ENCODE results near the gene FBXO3.

FBXO3 gene

DNA sequence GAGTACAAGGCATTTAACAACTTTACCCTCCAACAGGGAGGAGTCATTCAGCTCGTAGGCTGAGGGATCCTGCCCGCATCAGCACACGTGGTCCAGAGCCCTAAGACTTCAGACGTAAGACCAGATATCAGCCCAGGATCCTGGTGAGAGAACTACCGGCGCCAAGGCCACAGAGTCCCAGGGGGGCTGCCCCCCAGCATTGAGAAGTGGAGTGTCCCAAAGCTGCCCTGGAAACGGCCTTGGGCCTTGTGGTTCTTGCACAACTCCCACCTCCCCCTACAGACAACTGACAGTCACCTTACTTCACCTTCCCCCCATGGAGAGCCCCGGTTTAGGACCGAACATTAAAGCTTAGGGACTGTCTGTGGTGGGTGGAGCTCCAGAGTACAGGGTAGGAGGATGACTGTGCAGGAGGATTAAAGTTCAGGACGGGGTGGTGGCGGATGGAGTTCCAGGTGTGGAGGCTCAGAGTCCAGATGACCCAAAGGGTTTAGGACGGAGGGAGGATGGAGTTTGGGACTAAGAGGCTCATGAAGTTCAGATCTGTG, 74.7 kb downstream of the FBXO3 start:
- peaks cover 17% of the 10 kb centered on the region for H3K4me1 ChIP-seq (ENCODE audit: insufficient read depth, low read length, poor library complexity, severe bottlenecking)
- no peaks in the 10 kb centered on the region for H3K27me3 ChIP-seq (ENCODE audit: insufficient read depth, low read length, poor library complexity, severe bottlenecking)
- H3K9ac ChIP-seq (ENCODE audit: low read depth, low read length, poor library complexity, severe bottlenecking): no peak overlapping the region
- H3K36me3 ChIP-seq (ENCODE audit: insufficient read depth, low read length): peaks cover under 1% of the 10 kb centered on the region; the same call in 1 of the 2 replicates
- H3K4me2 ChIP-seq (ENCODE audit: low read depth, low read length, poor library complexity, severe bottlenecking): peak overlapping the region; percentile 96
- no peak overlapping the region for H2AFZ ChIP-seq (ENCODE audit: low read length)
- H3F3A ChIP-seq (ENCODE audit: low read depth): no peaks in the 10 kb centered on the region
- no peaks in the 10 kb centered on the region for H4K20me1 ChIP-seq (ENCODE audit: insufficient read depth, low read length, poor library complexity, severe bottlenecking)
- no peaks in the 10 kb centered on the region for H3K9me3 ChIP-seq (ENCODE audit: insufficient read depth, low read depth, low read length)
- no peaks in the 10 kb centered on the region for H3K9me2 ChIP-seq (replicated peaks; ENCODE audit: low read depth, low read length)
- no peak overlapping the region for H3K4me3 ChIP-seq (ENCODE audit: low read length, poor library complexity, severe bottlenecking)
- H3K79me2 ChIP-seq (ENCODE audit: insufficient read depth, low read length): no peaks in the 10 kb centered on the region
- TF ChIP-seq, protein P1, sequence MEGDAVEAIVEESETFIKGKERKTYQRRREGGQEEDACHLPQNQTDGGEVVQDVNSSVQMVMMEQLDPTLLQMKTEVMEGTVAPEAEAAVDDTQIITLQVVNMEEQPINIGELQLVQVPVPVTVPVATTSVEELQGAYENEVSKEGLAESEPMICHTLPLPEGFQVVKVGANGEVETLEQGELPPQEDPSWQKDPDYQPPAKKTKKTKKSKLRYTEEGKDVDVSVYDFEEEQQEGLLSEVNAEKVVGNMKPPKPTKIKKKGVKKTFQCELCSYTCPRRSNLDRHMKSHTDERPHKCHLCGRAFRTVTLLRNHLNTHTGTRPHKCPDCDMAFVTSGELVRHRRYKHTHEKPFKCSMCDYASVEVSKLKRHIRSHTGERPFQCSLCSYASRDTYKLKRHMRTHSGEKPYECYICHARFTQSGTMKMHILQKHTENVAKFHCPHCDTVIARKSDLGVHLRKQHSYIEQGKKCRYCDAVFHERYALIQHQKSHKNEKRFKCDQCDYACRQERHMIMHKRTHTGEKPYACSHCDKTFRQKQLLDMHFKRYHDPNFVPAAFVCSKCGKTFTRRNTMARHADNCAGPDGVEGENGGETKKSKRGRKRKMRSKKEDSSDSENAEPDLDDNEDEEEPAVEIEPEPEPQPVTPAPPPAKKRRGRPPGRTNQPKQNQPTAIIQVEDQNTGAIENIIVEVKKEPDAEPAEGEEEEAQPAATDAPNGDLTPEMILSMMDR (conservative IDR thresholded peaks at IDR 0.05; ENCODE audit: low read length): no peak

DNA sequence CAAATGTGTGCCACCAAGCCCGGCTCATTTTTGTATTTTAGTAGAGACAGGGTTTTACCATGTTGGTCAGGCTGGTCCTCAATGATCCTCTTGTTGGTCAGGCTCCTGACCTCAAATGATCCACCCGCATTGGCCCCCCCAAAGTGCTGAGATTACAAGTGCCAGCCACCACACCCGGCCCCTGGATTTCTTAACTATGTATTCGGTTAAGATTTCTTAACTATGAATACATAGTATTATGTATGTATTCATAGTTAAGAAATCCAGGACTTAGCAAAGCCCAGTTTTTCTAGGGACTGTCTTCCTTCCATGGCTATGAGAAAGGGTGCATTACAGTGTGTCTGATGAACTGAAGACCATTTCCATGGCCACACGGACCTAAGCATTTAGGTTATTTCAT, 75.4 kb downstream of the FBXO3 start:
- Histone ChIP-seq H3K9me2 (replicated peaks; ENCODE audit: low read depth, low read length) (no peaks in the 10 kb centered on the region), H3K4me2 (ENCODE audit: low read depth, low read length, poor library complexity, severe bottlenecking) (no peak overlapping the region), H3K9me3 (ENCODE audit: insufficient read depth, low read depth, low read length) (no peaks in the 10 kb centered on the region), H3K79me2 (ENCODE audit: insufficient read depth, low read length) (no peaks in the 10 kb centered on the region), H2AFZ (ENCODE audit: low read length) (no peak overlapping the region), H3K4me1 (ENCODE audit: insufficient read depth, low read length, poor library complexity, severe bottlenecking) (peaks cover 17% of the 10 kb centered on the region), H3F3A (ENCODE audit: low read depth) (no peaks in the 10 kb centered on the region), H3K27me3 (ENCODE audit: insufficient read depth, low read length, poor library complexity, severe bottlenecking) (no peaks in the 10 kb centered on the region), H3K4me3 (ENCODE audit: low read length, poor library complexity, severe bottlenecking) (no peak overlapping the region), H3K9ac (ENCODE audit: low read depth, low read length, poor library complexity, severe bottlenecking) (no peak overlapping the region), H3K36me3 (ENCODE audit: insufficient read depth, low read length) (no peaks in the 10 kb centered on the region), H4K20me1 (ENCODE audit: insufficient read depth, low read length, poor library complexity, severe bottlenecking) (no peaks in the 10 kb centered on the region)
- TF ChIP-seq EZH2phosphoT487 (IDR thresholded peaks at IDR 0.05; ENCODE audit: borderline replicate concordance): no peak
- TF ChIP-seq, protein P1 (conservative IDR thresholded peaks at IDR 0.05; ENCODE audit: low read length): no peak

DNA sequence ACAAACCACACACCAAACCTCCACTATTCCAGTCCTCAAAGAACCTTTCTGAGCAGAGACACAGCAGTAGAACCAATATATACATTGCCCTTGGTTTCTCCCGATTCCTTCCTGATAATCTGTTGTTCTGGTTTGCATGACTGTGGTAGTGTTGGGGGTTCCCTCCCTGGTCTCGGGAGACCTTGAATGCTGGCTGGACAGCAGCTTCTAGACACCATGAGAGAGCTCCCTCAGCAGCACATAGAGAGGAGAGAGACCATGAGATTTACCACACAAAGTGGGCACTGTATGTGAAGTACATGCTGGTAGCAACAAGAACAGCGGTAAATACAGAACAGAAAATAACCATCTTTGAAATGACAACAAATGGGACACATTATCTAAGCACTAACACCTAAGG, 76.3 kb downstream of the FBXO3 start:
- Histone ChIP-seq H3K4me1 (ENCODE audit: insufficient read depth, low read length, poor library complexity, severe bottlenecking) (peaks cover 17% of the 10 kb centered on the region), H4K20me1 (ENCODE audit: insufficient read depth, low read length, poor library complexity, severe bottlenecking) (no peaks in the 10 kb centered on the region), H3K36me3 (ENCODE audit: insufficient read depth, low read length) (no peaks in the 10 kb centered on the region), H3F3A (ENCODE audit: low read depth) (no peaks in the 10 kb centered on the region), H3K9me2 (replicated peaks; ENCODE audit: low read depth, low read length) (no peaks in the 10 kb centered on the region), H2AFZ (ENCODE audit: low read length) (no peak overlapping the region), H3K4me2 (ENCODE audit: low read depth, low read length, poor library complexity, severe bottlenecking) (no peak overlapping the region), H3K9me3 (ENCODE audit: insufficient read depth, low read depth, low read length) (no peaks in the 10 kb centered on the region), H3K9ac (ENCODE audit: low read depth, low read length, poor library complexity, severe bottlenecking) (no peak overlapping the region), H3K79me2 (ENCODE audit: insufficient read depth, low read length) (no peaks in the 10 kb centered on the region), H3K4me3 (ENCODE audit: low read length, poor library complexity, severe bottlenecking) (no peak overlapping the region), H3K27me3 (ENCODE audit: insufficient read depth, low read length, poor library complexity, severe bottlenecking) (no peaks in the 10 kb centered on the region)
- TF ChIP-seq, protein P1 (conservative IDR thresholded peaks at IDR 0.05; ENCODE audit: low read length): no peak
- TF ChIP-seq EZH2phosphoT487 (IDR thresholded peaks at IDR 0.05; ENCODE audit: borderline replicate concordance): no peak
